GM19193 (cell line): Measurements from ENCODE around the gene ZNF641.

Experiments used
- POLR2A ChIP-seq: IDR thresholded peaks from 4 replicates; pipeline ENCODE4 v1.6.1; 2011; ENCODE audit not compliant: insufficient read depth, insufficient read length; ENCODE audit errors: extremely low read depth

Gene ZNF641

GRCh38 chr12:48292040-48292439 is 58.7 kb downstream of the ZNF641 start:
- TF ChIP-seq POLR2A = no peak

DNA sequence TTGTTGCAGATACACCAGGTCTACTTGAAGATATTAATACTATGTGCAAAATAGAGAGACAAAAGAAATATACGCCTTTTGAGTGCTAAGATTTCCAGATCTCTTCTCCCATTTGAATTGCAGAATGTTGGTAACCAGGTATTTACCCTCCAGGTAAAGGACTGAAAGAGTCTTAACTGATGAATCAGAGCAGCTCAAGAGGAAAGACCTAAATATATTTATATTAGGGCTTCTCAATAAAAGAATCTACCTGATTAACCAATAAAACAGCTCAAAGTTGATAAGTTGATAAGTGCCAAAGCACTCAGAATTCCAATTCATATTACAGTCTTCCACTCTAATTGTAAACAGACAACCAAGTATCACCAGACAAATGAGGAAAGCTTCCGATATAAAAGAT is 59.2 kb downstream of the ZNF641 start:
- no peak for TF ChIP-seq POLR2A

DNA sequence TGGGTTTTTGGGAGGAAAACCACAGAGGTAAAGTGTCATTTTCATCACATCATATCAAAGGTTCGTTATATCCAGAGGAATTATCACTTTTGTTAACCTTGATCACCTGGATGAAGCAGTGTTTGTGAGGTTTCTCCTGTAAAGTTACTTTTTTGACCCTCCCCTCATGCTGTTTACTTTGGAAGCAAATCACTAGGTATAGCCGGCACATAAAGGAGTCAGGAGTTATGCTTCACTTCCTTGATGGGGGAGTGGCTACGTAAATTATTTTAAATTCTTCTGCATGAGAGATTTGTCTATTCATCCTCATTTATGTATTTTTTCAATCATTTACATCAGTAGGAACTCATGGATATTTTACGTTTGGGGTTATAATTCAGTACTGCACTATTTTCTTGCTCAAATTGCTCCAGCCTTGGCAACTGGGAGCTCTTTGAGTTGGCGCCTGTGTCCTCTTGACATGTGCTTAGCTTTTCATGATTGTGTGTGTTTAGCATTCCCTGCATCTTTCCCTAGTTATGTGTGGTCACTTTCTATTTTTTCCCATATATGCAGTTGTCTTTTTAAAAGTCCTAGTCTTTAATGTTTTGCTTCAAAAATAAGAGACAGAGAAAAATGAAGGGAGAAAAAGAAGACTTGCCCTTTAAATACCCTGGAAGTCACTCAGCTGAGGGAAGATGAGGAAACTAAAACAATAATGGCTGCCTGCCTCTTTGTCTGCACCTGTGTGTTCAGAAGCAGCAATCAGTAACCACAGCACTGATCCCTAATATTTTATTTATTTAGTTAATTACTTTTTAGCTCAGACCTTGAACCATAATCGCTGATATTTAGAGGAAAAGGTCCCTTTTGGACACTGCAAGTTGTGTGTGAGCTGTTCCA is 62.1 kb downstream of the ZNF641 start:
- no peak for TF ChIP-seq POLR2A
